Gastroesophageal sphincter (tissue), 3 donors: ENCODE results near the gene ITIH5.

Source experiments
- CTCF ChIP-seq, 4 experiments: fragments of 200-600 bp in 2 of 4; fragments of 450-650 bp in 2 of 4; sonication (generic) in 1 of 4; IDR thresholded peaks; one replicate each; pipeline ENCODE4 v1.5.1; 2017 to 2019; ENCODE audit warnings: antibody characterized with exemption in 4 of 4, mild to moderate bottlenecking in 2 of 4, moderate library complexity in 2 of 4
- POLR2A ChIP-seq, 2 donors: fragments of 450-650 bp; IDR thresholded peaks; one replicate each; pipeline ENCODE4 v1.6.1; 2017; ENCODE audit warnings: antibody characterized with exemption in 2 of 2, mild to moderate bottlenecking in 2 of 2, moderate library complexity in 1 of 2

- TF ChIP-seq POLR2A (IDR thresholded peaks at IDR 0.05) (no peak), CTCF (IDR thresholded peaks at IDR 0.05) (no peak)
Measured at GRCh38 chr10:7686351-7687171, 19.8 kb upstream of the ITIH5 start.
